ENCODE data around the gene WDR7.

GRCh38 chr18:56645415-56646016, 5.6 kb upstream of the WDR7 start:
- TF ChIP-seq CTCF (IDR thresholded peaks at IDR 0.05) (peak in 5 of 6 experiments; percentile 12 to 39 (median 27)), POLR2A (IDR thresholded peaks at IDR 0.05) (no peak)

Data from esophagus squamous epithelium (tissue), 4 donors.